Prostate gland (tissue), 2 donors: Measurements from ENCODE around the gene RAB3IL1. TPM values are rescaled to one million over a fixed set of nuclear protein-coding genes. Genes with fewer than 3 reads are reported as not detected.

Experiments
- DNase-seq: peaks from one replicate; pipeline ENCODE4 v3.0.0-alpha.2; 2019; ENCODE audit warnings: low spot score
- H3K27ac ChIP-seq, 2 donors: fragments of 200-600 bp; sonication (generic); 2 replicates each; pipeline ENCODE4 v1.5.1; 2017 to 2019
- H3K27me3 ChIP-seq: fragments of 200-600 bp; sonication (generic); replicated peaks from 2 replicates; pipeline ENCODE4 v1.5.1; 2019; ENCODE audit not compliant: insufficient read depth
- H3K36me3 ChIP-seq, 2 donors: fragments of 200-600 bp; sonication (generic); 1 replicate in 1 of 2; 2 replicates in 1 of 2; pipeline versions ENCODE4 v1.5.1 to v1.8.1; 2017 to 2019
- H3K4me1 ChIP-seq: fragments of 200-600 bp; sonication (generic); replicated peaks from 2 replicates; pipeline ENCODE4 v1.5.1; 2019
- H3K4me3 ChIP-seq, 2 donors: fragments of 200-600 bp; sonication (generic); 2 replicates each; pipeline ENCODE4 v1.5.1; 2017 to 2019
- H3K9me3 ChIP-seq: fragments of 200-600 bp; sonication (generic); 2 replicates; pipeline ENCODE4 v1.5.1; 2017
- POLR2A ChIP-seq: fragments of 450-650 bp; IDR thresholded peaks from one replicate; pipeline ENCODE4 v1.6.1; 2016; ENCODE audit warnings: antibody characterized with exemption, mild to moderate bottlenecking
- POLR2AphosphoS5 ChIP-seq: sonication (generic); formaldehyde crosslinking; IDR thresholded peaks from one replicate; pipeline ENCODE4 v1.6.1; 2017; ENCODE audit warnings: antibody characterized with exemption
- WGBS: methylation state at CpG from one replicate; pipeline ENCODE4 v1.1.5; 2018; 5-methylcytosine and 5-hydroxymethylcytosine counted together
- intact Hi-C: fragments of 100-400 bp; cut with DNase I; formaldehyde crosslinking; loops from one replicate; pipeline ENCODE4 v1.14.2; 2022
- total RNA-seq, 2 donors: library from RNA; depleted of rRNA; stranded (reverse); fragments of >200 nt; gene quantifications; one replicate each; pipeline ENCODE4 v1.1.0, GENCODE V29; 2016
- TF ChIP-seq, protein P1 (sequence below), 4 experiments: fragments of 200-600 bp in 2 of 4; fragments of 450-650 bp in 2 of 4; sonication (generic) in 2 of 4; IDR thresholded peaks; 1 replicate in 3 of 4; 2 replicates in 1 of 4; pipeline ENCODE4 v1.5.1; 2016 to 2019; ENCODE audit warnings: antibody characterized with exemption in 4 of 4, mild to moderate bottlenecking in 2 of 4, moderate library complexity in 2 of 4

RAB3IL1 gene
- total RNA-seq, 2 donors from 2014 or later, result 3.5 to 53.0 TPM

- Histone ChIP-seq H3K4me3 (no peak overlapping the region), H3K4me1 (peaks cover 4% of the 10 kb centered on the region), H3K27ac (no peak overlapping the region), H3K27me3 (no peaks in the 10 kb centered on the region), H3K9me3 (no peaks in the 10 kb centered on the region), H3K36me3 (no peaks in the 10 kb centered on the region)
- DNase-seq, result no peak
- intact Hi-C loops, result no loop called here
- WGBS, result 89% methylated on average over 7 of the region's 7 CpGs
- TF ChIP-seq POLR2AphosphoS5 (no peak), POLR2A (no peak)
- TF ChIP-seq, protein P1, sequence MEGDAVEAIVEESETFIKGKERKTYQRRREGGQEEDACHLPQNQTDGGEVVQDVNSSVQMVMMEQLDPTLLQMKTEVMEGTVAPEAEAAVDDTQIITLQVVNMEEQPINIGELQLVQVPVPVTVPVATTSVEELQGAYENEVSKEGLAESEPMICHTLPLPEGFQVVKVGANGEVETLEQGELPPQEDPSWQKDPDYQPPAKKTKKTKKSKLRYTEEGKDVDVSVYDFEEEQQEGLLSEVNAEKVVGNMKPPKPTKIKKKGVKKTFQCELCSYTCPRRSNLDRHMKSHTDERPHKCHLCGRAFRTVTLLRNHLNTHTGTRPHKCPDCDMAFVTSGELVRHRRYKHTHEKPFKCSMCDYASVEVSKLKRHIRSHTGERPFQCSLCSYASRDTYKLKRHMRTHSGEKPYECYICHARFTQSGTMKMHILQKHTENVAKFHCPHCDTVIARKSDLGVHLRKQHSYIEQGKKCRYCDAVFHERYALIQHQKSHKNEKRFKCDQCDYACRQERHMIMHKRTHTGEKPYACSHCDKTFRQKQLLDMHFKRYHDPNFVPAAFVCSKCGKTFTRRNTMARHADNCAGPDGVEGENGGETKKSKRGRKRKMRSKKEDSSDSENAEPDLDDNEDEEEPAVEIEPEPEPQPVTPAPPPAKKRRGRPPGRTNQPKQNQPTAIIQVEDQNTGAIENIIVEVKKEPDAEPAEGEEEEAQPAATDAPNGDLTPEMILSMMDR (IDR thresholded peaks at IDR 0.05), result no peak
These were observed 2.7 kb downstream of the RAB3IL1 start for GRCh38 chr11:61914471-61915171.

- TF ChIP-seq POLR2AphosphoS5 (no peak), POLR2A (no peak)
- TF ChIP-seq, protein P1 (IDR thresholded peaks at IDR 0.05), result no peak
- Histone ChIP-seq H3K27ac (no peak overlapping the region), H3K36me3 (no peaks in the 10 kb centered on the region), H3K9me3 (no peaks in the 10 kb centered on the region), H3K4me3 (no peak overlapping the region), H3K27me3 (no peaks in the 10 kb centered on the region), H3K4me1 (peaks cover 4% of the 10 kb centered on the region)
- no peak for DNase-seq
- intact Hi-C loops, result no loop called here
- WGBS, result 84% methylated on average over 8 of the region's 8 CpGs
These were observed 3.5 kb downstream of the RAB3IL1 start for GRCh38 chr11:61913699-61914395.

DNA sequence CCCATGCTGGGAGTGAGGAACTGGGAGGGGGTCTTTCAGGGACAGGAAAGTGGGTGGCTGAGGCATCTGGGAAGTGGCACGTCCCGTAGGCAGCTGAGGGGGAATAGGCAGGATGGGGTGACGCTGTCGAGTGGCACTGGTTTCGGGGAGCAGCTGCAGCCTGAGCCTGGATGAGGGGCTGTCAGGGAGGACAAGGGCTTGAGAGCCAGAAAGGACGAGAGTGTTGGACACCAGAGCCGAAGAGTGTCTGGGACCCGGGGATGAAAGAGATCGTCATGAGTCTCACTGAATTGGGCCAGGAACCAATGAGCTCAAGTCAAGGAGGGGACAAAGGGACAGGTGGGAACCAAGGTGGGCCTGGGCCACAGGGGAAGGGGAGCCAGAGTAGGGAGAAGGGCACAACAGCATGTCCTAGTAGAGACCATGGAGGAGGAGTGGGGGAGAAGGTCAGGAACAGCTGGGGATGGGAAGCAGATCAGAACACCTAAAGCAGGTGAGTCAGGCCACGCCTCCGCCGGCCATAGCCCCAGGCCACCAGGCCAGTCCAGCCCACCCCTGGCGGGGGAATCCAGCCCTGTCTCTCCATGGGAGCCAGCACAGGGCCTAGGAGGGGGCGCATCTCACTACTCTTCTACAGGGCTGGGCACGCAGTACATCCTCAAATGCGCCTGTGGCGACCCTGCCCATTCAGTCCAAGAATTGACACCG, 4.2 kb downstream of the RAB3IL1 start:
- H3K4me3 ChIP-seq, result no peak overlapping the region
- no peaks in the 10 kb centered on the region for H3K36me3 ChIP-seq
- DNase-seq, result no peak
- peaks cover 4% of the 10 kb centered on the region for H3K4me1 ChIP-seq
- H3K27me3 ChIP-seq, result no peaks in the 10 kb centered on the region
- H3K27ac ChIP-seq, result no peak overlapping the region
- no peaks in the 10 kb centered on the region for H3K9me3 ChIP-seq
- 81% methylated on average over 18 of the region's 18 CpGs for WGBS
- intact Hi-C loops, result no loop called here
- no peak for TF ChIP-seq POLR2A
- TF ChIP-seq, protein P1 (IDR thresholded peaks at IDR 0.05), result no peak
- TF ChIP-seq POLR2AphosphoS5, result no peak

- no peaks in the 10 kb centered on the region for H3K36me3 ChIP-seq
- 92% methylated on average over 6 of the region's 6 CpGs for WGBS
- no peaks in the 10 kb centered on the region for H3K4me1 ChIP-seq
- TF ChIP-seq POLR2AphosphoS5 (no peak), POLR2A (no peak)
- TF ChIP-seq, protein P1 (IDR thresholded peaks at IDR 0.05), result no peak
- intact Hi-C loops, result no loop called here
- H3K27me3 ChIP-seq, result no peaks in the 10 kb centered on the region
- no peaks in the 10 kb centered on the region for H3K9me3 ChIP-seq
- no peak for DNase-seq
- no peak overlapping the region for H3K27ac ChIP-seq
- H3K4me3 ChIP-seq, result no peak overlapping the region
These were observed 4.9 kb downstream of the RAB3IL1 start for GRCh38 chr11:61912530-61912898.
